Thyroid gland (tissue), 4 donors: ENCODE results near the gene MYLK. TPM values are rescaled to one million over a fixed set of nuclear protein-coding genes. Genes with fewer than 3 reads are reported as not detected.

Experiments used
- DNase-seq, 2 donors: peaks; one replicate each; pipeline ENCODE4 v3.0.0-alpha.2; 2019
- H3K27ac ChIP-seq, 3 donors: fragments of 200-600 bp; sonication (generic); 1 replicate in 2 of 3; 2 replicates in 1 of 3; pipeline ENCODE4 v1.5.1; 2016 to 2019; ENCODE audit warnings: mild to moderate bottlenecking in 1 of 3, moderate library complexity in 1 of 3
- H3K27me3 ChIP-seq: fragments of 200-600 bp; sonication (generic); one replicate; pipeline ENCODE4 v1.5.1; 2019
- H3K36me3 ChIP-seq, 2 donors: fragments of 200-600 bp; sonication (generic); one replicate each; pipeline ENCODE4 v1.5.1; 2016 to 2019
- H3K4me1 ChIP-seq, 2 donors: fragments of 200-600 bp; sonication (generic); one replicate each; pipeline ENCODE4 v1.5.1; 2017 to 2019
- H3K4me3 ChIP-seq, 3 donors: fragments of 200-600 bp; sonication (generic); replicated peaks in 1 of 3; 1 replicate in 2 of 3; 2 replicates in 1 of 3; pipeline ENCODE4 v1.5.1; 2016; ENCODE audit warnings: mild to moderate bottlenecking in 1 of 3
- H3K9me3 ChIP-seq: fragments of 200-600 bp; sonication (generic); one replicate; pipeline ENCODE4 v1.5.1; 2017
- POLR2A ChIP-seq, 2 donors: fragments of 450-650 bp; IDR thresholded peaks; one replicate each; pipeline ENCODE4 v1.6.1; 2017; ENCODE audit warnings: antibody characterized with exemption in 2 of 2, mild to moderate bottlenecking in 2 of 2, moderate library complexity in 1 of 2
- WGBS, 2 donors: methylation state at CpG; one replicate each; pipeline ENCODE4 v1.1.5; 2017; 5-methylcytosine and 5-hydroxymethylcytosine counted together
- intact Hi-C: fragments of 100-400 bp; cut with DNase I; formaldehyde crosslinking; loops from one replicate; pipeline ENCODE4 v1.15.1; 2023
- total RNA-seq, 4 donors: library from RNA; depleted of rRNA; stranded (reverse); fragments of >200 nt; gene quantifications; one replicate each; pipeline ENCODE4 v1.2.3, GENCODE V29; 2016
- TF ChIP-seq, protein P1 (sequence below), 6 experiments: fragments of 200-600 bp in 3 of 6; fragments of 450-650 bp in 3 of 6; sonication (generic) in 3 of 6; IDR thresholded peaks; one replicate each; pipeline ENCODE4 v1.5.1; 2016 to 2019; ENCODE audit warnings: antibody characterized with exemption in 6 of 6, mild to moderate bottlenecking in 2 of 6, inconsistent platforms in 1 of 6, moderate library complexity in 1 of 6

The MYLK gene
- total RNA-seq, 4 donors from 2014 or later: 28.9 to 51.2 (median 37.4) TPM

DNA sequence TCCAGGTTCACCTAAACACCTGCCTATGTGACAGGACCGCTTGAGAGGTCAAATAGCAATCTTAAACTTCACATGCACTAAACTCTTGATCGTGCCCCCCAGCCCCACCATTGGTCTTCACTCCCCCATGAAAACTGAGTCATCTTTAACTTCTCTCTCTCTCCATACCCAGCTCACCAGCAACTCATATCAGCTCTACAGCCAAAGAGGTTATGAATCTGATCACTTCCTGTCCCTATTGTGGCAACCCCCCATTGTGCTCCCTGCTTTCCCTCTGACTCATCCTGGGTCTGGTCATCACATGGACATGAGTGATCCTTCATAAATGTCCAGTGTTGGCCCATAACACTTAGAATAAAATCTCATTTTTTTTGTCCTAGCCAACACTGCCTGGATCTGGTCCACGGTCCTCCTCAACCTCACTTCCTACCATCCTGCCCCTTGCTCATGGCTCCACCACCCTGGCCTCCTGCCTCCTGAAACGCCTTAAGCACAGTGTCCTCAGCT lies 195.8 kb downstream of the MYLK start:
- 89 to 94% methylated on average over 4 of the region's 4 CpGs for WGBS, 2 donors

DNA sequence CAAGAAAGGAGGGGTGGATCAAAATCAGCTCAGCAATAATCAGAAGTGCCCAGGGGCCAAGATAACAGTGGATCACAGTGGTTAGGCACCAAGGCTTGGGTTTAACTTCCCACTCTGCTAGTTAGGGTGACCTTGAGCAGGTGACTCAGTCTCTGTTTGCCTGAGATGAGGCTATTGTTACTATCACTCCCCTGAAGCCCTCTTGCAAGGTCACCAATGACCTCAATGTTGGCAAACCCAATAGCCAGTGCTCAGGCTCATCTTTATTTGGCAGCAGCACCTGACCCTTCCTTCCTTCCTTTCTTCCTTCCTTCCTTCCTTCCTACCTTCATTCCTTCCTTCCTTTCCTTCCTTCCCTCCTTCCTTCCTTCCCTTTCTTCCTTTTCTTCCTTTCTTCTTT lies 196.8 kb downstream of the MYLK start:
- Histone ChIP-seq H3K9me3 (no peaks in the 10 kb centered on the region), H3K27ac (no peak overlapping the region), H3K4me1 (peaks cover 12 to 23% of the 10 kb centered on the region in 2 donors), H3K27me3 (no peaks in the 10 kb centered on the region), H3K4me3 (no peak overlapping the region), H3K36me3 (no peaks in the 10 kb centered on the region)
- TF ChIP-seq POLR2A (IDR thresholded peaks at IDR 0.05): no peak
- TF ChIP-seq, protein P1, sequence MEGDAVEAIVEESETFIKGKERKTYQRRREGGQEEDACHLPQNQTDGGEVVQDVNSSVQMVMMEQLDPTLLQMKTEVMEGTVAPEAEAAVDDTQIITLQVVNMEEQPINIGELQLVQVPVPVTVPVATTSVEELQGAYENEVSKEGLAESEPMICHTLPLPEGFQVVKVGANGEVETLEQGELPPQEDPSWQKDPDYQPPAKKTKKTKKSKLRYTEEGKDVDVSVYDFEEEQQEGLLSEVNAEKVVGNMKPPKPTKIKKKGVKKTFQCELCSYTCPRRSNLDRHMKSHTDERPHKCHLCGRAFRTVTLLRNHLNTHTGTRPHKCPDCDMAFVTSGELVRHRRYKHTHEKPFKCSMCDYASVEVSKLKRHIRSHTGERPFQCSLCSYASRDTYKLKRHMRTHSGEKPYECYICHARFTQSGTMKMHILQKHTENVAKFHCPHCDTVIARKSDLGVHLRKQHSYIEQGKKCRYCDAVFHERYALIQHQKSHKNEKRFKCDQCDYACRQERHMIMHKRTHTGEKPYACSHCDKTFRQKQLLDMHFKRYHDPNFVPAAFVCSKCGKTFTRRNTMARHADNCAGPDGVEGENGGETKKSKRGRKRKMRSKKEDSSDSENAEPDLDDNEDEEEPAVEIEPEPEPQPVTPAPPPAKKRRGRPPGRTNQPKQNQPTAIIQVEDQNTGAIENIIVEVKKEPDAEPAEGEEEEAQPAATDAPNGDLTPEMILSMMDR (IDR thresholded peaks at IDR 0.05): no peak
- DNase-seq: no peak
- intact Hi-C loops: no loop called here

More for the DNA sequence above, 195.8 kb downstream of the MYLK start:
- TF ChIP-seq, protein P1 (IDR thresholded peaks at IDR 0.05): no peak
- no peak for TF ChIP-seq POLR2A (IDR thresholded peaks at IDR 0.05)
- Histone ChIP-seq H3K27me3 (no peaks in the 10 kb centered on the region), H3K36me3 (no peaks in the 10 kb centered on the region), H3K4me3 (no peak overlapping the region), H3K4me1 (peaks cover 12 to 23% of the 10 kb centered on the region in 2 donors), H3K9me3 (no peaks in the 10 kb centered on the region), H3K27ac (no peak overlapping the region)
- intact Hi-C loops: no loop called here
- no peak for DNase-seq

GRCh38 chr3:123686251-123686650 lies 197.9 kb downstream of the MYLK start:
- TF ChIP-seq POLR2A (IDR thresholded peaks at IDR 0.05): no peak
- TF ChIP-seq, protein P1 (IDR thresholded peaks at IDR 0.05): no peak
- Histone ChIP-seq H3K4me3 (no peak overlapping the region), H3K9me3 (no peaks in the 10 kb centered on the region), H3K27me3 (no peaks in the 10 kb centered on the region), H3K4me1 (peaks cover 12 to 23% of the 10 kb centered on the region in 2 donors), H3K27ac (no peak overlapping the region), H3K36me3 (no peaks in the 10 kb centered on the region)
- intact Hi-C loops: no loop called here
- DNase-seq: no peak
- WGBS, 2 donors: 61 to 76% methylated on average over 4 of the region's 4 CpGs

DNA sequence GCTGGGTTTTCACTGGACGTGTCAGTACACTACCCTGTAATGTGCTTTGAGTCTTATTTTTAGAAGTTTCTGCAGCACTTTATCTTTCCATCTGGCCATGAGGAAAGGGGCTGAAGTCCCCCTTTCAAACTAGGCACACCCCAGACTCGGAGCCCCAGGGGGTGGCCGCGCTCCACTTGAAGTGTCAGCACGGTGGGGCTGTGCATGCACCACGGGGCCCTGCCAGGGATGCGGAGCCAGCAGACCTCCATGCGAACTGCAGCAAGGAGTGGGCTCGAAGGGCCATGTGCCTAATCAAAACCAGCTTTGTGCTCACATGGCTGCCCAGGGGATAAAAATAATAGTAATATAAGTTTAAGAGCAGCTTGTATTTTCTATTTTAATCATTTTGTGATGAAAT lies 198.4 kb downstream of the MYLK start:
- intact Hi-C loops: no loop called here
- no peak for DNase-seq
- TF ChIP-seq, protein P1 (IDR thresholded peaks at IDR 0.05): no peak
- no peak for TF ChIP-seq POLR2A (IDR thresholded peaks at IDR 0.05)
- WGBS, 2 donors: 68 to 74% methylated on average over 7 to 9 of the region's 9 CpGs
- H3K4me1 ChIP-seq: peaks cover 12 to 23% of the 10 kb centered on the region in 2 donors
- H3K9me3 ChIP-seq: no peaks in the 10 kb centered on the region
- H3K4me3 ChIP-seq: no peak overlapping the region
- no peak overlapping the region for H3K27ac ChIP-seq
- H3K36me3 ChIP-seq: no peaks in the 10 kb centered on the region
- no peaks in the 10 kb centered on the region for H3K27me3 ChIP-seq

GRCh38 chr3:123684636-123685035 lies 199.5 kb downstream of the MYLK start:
- Histone ChIP-seq H3K9me3 (no peaks in the 10 kb centered on the region), H3K4me3 (no peak overlapping the region), H3K36me3 (no peaks in the 10 kb centered on the region), H3K27me3 (no peaks in the 10 kb centered on the region), H3K4me1 (peaks cover 12 to 23% of the 10 kb centered on the region in 2 donors), H3K27ac (no peak overlapping the region)
- WGBS, 2 donors: 91 to 98% methylated on average over 7 of the region's 7 CpGs
- intact Hi-C loops: no loop called here
- TF ChIP-seq, protein P1 (IDR thresholded peaks at IDR 0.05): no peak
- no peak for TF ChIP-seq POLR2A (IDR thresholded peaks at IDR 0.05)
- DNase-seq: no peak
